K562 (cell line): ENCODE measurements around the gene RPL36AL. TPM values are rescaled to one million over a fixed set of nuclear protein-coding genes. Genes with fewer than 3 reads are reported as not detected.

Experiments
- CREB3L1 ChIP-seq: fragments of 450-650 bp; IDR thresholded peaks from 2 replicates; pipeline ENCODE4 v1.6.1; 2014; ENCODE audit warnings: low read depth, mild to moderate bottlenecking, moderate library complexity, borderline replicate concordance
- CREM ChIP-seq: IDR thresholded peaks from 2 replicates; pipeline ENCODE4 v1.6.1; 2014; ENCODE audit warnings: antibody characterized with exemption, low read depth
- ELF1 ChIP-seq: fragments of 200-800 bp; sonication (Bioruptor generic); IDR thresholded peaks from 2 replicates; pipeline ENCODE4 v1.6.1; 2016; ENCODE audit warnings: missing genetic modification characterization, missing compliant biosample characterization
- KAT8 ChIP-seq: fragments of 450-650 bp; IDR thresholded peaks from 2 replicates; pipeline ENCODE4 v1.6.1; 2016; ENCODE audit warnings: low read depth, mild to moderate bottlenecking
- KHSRP ChIP-seq: fragments of 450-650 bp; IDR thresholded peaks from 2 replicates; pipeline ENCODE4 v1.6.1; 2017
- LARP7 ChIP-seq: fragments of 450-650 bp; IDR thresholded peaks from 2 replicates; pipeline ENCODE4 v1.6.1; 2016
- MAX ChIP-seq: sonication (generic); formaldehyde crosslinking; IDR thresholded peaks from 2 replicates; pipeline ENCODE4 v1.9.0; 2022; ENCODE audit warnings: mild to moderate bottlenecking, missing genetic modification reagents
- PHTF2 ChIP-seq: fragments of 250-450 bp; sonication (Bioruptor Pico); IDR thresholded peaks from 2 replicates; pipeline ENCODE4 v1.5.0; 2021; ENCODE audit warnings: mild to moderate bottlenecking
- PTTG1 ChIP-seq: fragments of 450-650 bp; IDR thresholded peaks from 2 replicates; pipeline ENCODE4 v1.6.1; 2016; ENCODE audit warnings: low read depth, mild to moderate bottlenecking, missing genetic modification characterization, missing compliant biosample characterization
- RFX5 ChIP-seq: IDR thresholded peaks from 2 replicates; pipeline ENCODE4 v1.6.1; 2011; ENCODE audit warnings: low read depth, mild to moderate bottlenecking, improper control_type of control experiment, low read length
- SREBF1 ChIP-seq: fragments of 150-350 bp; IDR thresholded peaks from 2 replicates; pipeline ENCODE4 v1.6.1; 2014; ENCODE audit warnings: antibody characterized with exemption, low read depth, low read length, borderline replicate concordance
- USF2 ChIP-seq: sonication (generic); formaldehyde crosslinking; IDR thresholded peaks from 2 replicates; pipeline ENCODE4 v1.5.0; 2020; ENCODE audit warnings: missing genetic modification reagents
- ZHX1 ChIP-seq: fragments of 150-350 bp; conservative IDR thresholded peaks from 2 replicates; pipeline ENCODE4 v1.6.1; 2014; ENCODE audit warnings: low read length
- ZNF584 ChIP-seq: fragments of 200-800 bp; sonication (Bioruptor generic); IDR thresholded peaks from 2 replicates; pipeline ENCODE4 v1.6.1; 2016; ENCODE audit warnings: low read depth, mild to moderate bottlenecking, missing genetic modification characterization, missing compliant biosample characterization
- ZNF609 ChIP-seq: sonication (generic); formaldehyde crosslinking; IDR thresholded peaks from 2 replicates; pipeline ENCODE4 v1.8.1; 2023; ENCODE audit warnings: missing genetic modification reagents, mild to moderate bottlenecking, borderline replicate concordance
- polyA plus RNA-seq, 8 experiments: library from polyadenylated mRNA; depleted of rRNA in 4 of 8; stranded (reverse) in 5 of 8; unstranded in 3 of 8; fragments of >200 nt; fragmentation: Nextera tagmentation in 2 of 8; fragmentation: Illumina TruSeq in 1 of 8; extraction: Ambion mirVana in 2 of 8; extraction: Trizol in 1 of 8; gene quantifications; 2 replicates each; pipeline versions ENCODE4 v1.2.1 to v1.2.3, GENCODE V29; 2011 to 2014; ENCODE audit warnings: inconsistent platforms in 1 of 8, missing spikeins in 1 of 8
- total RNA-seq, 7 experiments: library from RNA; depleted of rRNA in 6 of 7; stranded (reverse); fragments of >200 nt in 6 of 7; fragmentation: Illumina TruSeq in 2 of 7; extraction: Trizol in 2 of 7; gene quantifications; 2 replicates each; pipeline versions ENCODE4 v1.2.1 to v1.2.3, GENCODE V29; 2011 to 2021; ENCODE audit warnings: low replicate concordance in 1 of 7

The RPL36AL gene
- total and polyA plus RNA-seq, 9 of the 15 experiments (the other 6 are each of a cell fraction or from before 2014, with no cell fraction given), result 146 to 674 (median 360) TPM

- peak; percentile 46; the same call in 1 of the 2 replicates for TF ChIP-seq CREM
- no peak for TF ChIP-seq PTTG1
- no peak for TF ChIP-seq PHTF2 (CRISPR knock-in tag)
- TF ChIP-seq MAX (CRISPR knock-in tag), result peak; percentile 55; the same call in 1 of the 2 replicates
- peak; percentile 58; the same call in 1 of the 2 replicates for TF ChIP-seq ELF1 (tag)
- no peak for TF ChIP-seq RFX5
- TF ChIP-seq SREBF1, result no peak
- TF ChIP-seq ZNF609, result no peak
- TF ChIP-seq LARP7, result no peak
- 0 out of 2 replicates have a peak, but pooled peaks have one; percentile 23 for TF ChIP-seq ZHX1
- no peak for TF ChIP-seq USF2 (CRISPR knock-in tag)
- no peak for TF ChIP-seq KHSRP
- peak; percentile 73; the same call in 1 of the 2 replicates for TF ChIP-seq CREB3L1
- TF ChIP-seq ZNF584, result no peak
- no peak for TF ChIP-seq KAT8
Observed at GRCh38 chr14:49598485-49599300, 21.7 kb downstream of the RPL36AL start, which contains the start of gene LRR1 (continued).
